Fibroblast of villous mesenchyme (primary cell): ENCODE data around the gene INTS2. TPM values are rescaled to one million over a fixed set of nuclear protein-coding genes. Genes with fewer than 3 reads are reported as not detected.
"Not testable (repeated sequence)": the region's sequence is repeated elsewhere in the genome, so short reads cannot be mapped to it uniquely, and the experiment has no call there.

Experiments used
- DNase-seq: peaks from one replicate; pipeline ENCODE4 v3.0.0-alpha.2; 2010; ENCODE audit warnings: low read depth
- H3K4me3 ChIP-seq: 2 replicates; pipeline ENCODE4 v1.5.1; 2011; ENCODE audit warnings: low read depth, mild to moderate bottlenecking, low read length
- total RNA-seq: library from RNA; depleted of rRNA; stranded (reverse); fragments of >200 nt; gene quantifications from 2 replicates; pipeline ENCODE4 v1.2.3, GENCODE V29; 2012
- TF ChIP-seq, protein P1 (sequence below): IDR thresholded peaks from 2 replicates; pipeline ENCODE4 v1.5.1; 2012; ENCODE audit warnings: low read depth, mild to moderate bottlenecking, low read length; ENCODE audit not compliant: insufficient read depth

INTS2 gene
- total RNA-seq, 1 donor: 17.7 TPM

DNA sequence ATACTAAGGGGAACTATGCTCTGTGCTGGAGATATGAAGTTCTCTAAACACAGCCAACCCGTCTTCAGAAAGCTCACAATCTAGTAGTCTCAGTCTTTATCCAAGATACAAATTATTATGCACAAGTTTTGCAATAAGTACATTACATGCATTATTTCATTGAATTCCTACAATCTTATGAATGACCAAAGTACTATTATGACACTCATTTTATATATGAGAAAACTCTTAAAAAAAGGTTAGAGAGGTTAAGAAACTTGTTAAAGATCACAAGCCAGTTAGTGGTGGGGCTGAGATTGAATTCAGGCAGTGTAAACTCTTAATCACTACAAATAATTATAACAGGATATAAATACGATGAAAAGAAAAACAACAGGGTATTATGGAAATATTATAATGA, 59.7 kb downstream of the INTS2 start:
- TF ChIP-seq, protein P1, sequence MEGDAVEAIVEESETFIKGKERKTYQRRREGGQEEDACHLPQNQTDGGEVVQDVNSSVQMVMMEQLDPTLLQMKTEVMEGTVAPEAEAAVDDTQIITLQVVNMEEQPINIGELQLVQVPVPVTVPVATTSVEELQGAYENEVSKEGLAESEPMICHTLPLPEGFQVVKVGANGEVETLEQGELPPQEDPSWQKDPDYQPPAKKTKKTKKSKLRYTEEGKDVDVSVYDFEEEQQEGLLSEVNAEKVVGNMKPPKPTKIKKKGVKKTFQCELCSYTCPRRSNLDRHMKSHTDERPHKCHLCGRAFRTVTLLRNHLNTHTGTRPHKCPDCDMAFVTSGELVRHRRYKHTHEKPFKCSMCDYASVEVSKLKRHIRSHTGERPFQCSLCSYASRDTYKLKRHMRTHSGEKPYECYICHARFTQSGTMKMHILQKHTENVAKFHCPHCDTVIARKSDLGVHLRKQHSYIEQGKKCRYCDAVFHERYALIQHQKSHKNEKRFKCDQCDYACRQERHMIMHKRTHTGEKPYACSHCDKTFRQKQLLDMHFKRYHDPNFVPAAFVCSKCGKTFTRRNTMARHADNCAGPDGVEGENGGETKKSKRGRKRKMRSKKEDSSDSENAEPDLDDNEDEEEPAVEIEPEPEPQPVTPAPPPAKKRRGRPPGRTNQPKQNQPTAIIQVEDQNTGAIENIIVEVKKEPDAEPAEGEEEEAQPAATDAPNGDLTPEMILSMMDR: no peak
- DNase-seq: no peak
- H3K4me3 ChIP-seq: no peak overlapping the region

DNA sequence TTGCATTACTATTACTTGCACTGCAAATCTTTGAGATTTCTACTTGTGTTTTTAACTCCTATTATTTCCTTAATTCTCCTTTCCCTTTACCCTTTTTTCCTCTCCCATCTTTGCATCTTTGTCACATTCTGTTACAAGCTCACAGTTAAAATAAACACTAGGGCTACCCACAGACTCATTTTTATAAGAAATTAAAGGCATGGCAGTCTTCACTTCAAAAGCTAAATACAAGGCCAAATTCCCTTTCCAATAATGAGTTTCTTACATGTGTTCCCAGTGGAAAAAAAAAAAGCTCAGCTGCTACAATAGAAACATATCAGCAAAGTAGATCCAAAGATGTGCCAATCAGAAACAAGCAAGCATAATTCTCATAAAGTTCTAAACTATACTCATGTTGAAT, 60.7 kb downstream of the INTS2 start:
- no peak for DNase-seq
- no peak overlapping the region for H3K4me3 ChIP-seq
- TF ChIP-seq, protein P1: no peak

DNA sequence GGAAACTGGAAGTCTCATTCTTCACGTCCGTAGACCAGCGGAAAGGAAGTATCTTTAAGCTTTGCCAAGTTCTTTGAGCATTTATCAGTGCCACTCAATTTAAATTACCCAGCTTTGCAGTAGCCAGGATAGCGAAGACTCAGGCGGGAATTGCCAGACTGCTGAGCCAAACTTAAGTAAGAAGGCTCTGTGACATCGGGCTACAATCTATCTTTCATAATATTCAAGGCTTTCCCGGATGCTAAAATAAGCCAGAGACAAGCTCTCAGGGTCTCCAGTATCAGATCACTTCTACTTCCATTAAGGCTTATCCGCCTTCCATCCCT, 64.0 kb downstream of the INTS2 start:
- DNase-seq: no peak
- H3K4me3 ChIP-seq: peak overlapping the region; percentile 72
- TF ChIP-seq, protein P1: no peak

DNA sequence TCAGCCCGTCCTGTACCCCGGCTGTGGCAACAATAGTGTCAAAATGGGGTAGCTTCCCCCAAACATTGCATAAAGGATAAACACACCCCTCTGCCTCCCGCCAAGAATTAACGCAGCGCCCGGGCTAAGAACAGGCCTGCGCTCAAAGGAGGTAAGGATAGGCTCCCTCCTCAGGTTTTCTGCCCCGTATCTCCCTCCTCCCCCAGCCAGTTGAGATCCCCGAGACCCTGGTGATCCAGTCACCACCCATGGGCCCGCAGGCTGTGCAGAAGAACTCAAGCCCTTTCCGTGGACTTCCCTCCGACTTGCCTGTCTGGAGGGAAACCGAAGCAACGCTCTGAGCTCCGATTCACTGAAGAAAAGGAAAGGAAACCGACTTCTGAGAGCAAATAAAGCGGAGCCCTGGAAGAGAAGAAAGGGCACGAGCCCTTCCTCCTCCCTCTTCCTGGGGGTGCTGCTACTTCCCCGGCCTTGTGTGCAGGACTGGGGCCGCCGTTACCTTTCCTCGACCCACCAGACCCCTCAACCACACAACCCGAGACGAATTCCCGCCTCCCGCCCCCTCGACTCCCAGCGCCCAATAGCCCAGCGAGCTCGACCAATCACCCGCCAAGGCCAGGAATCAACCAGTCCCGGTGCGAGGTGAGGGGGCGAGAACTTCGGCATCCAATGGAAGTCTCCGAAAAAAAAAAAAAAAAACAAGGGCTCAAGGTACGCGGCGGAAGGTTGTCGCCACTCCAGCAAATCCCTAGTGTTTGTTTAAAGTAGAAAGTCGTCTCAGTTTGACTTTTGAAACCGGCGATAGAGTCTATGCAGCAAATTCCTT, 64.6 kb downstream of the INTS2 start, which contains the start of gene BRIP1:
BRIP1 (minus strand) TSS at position 554 of the 826 bp plus-strand sequence. CDS start 1,989 bp downstream, outside the sequence.
- TF ChIP-seq, protein P1: no peak
- peak; percentile 94 for DNase-seq

DNA sequence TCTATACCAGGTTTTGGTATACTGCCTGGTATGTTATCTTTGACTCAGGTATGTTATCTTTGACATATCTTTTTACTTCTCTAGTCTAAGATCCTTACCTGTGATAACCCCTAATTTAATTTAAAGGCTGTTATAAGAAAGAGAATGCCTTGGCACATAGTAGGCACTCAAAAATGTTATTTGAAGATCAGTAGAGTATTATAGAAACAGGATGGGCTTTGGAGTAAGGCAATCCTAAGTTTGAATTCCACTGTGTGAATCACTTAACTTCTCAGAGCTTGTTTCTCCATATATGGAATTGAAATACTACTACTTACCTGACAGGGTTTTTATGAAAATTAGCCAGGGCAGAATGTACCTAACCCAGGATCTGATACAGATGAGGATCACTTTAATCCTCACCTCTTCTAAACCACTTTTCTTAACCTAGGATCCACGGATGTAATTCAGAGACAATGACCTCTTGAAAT, 65.6 kb downstream of the INTS2 start:
- peak overlapping the region; percentile 72 for H3K4me3 ChIP-seq
- TF ChIP-seq, protein P1: no peak
- DNase-seq: no peak

More for the DNA sequence above, 64.6 kb downstream of the INTS2 start, which contains the start of gene BRIP1:
- peak within 1 kb of the TSS; percentile 72 for H3K4me3 ChIP-seq

DNA sequence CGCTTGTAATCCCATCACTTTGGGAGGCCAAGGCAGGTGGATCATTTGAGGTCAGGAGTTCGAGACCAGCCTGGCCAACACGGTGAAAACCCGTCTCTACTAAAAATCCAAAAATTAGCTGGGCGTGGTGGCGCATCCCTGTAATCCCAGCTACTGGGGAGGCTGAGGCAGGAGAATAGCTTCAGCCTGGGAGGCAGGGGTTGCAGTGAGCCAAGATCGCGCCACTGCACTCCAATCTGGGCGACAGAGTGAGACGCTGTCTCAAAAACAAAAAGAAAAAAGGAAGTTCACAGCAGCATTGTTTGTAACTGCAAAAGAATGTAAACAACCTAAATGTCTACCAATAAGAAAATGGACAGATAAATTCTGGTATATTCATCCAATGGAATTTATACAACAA, 67.4 kb downstream of the INTS2 start:
- DNase-seq, H3K4me3 ChIP-seq: not testable (repeated sequence)

DNA sequence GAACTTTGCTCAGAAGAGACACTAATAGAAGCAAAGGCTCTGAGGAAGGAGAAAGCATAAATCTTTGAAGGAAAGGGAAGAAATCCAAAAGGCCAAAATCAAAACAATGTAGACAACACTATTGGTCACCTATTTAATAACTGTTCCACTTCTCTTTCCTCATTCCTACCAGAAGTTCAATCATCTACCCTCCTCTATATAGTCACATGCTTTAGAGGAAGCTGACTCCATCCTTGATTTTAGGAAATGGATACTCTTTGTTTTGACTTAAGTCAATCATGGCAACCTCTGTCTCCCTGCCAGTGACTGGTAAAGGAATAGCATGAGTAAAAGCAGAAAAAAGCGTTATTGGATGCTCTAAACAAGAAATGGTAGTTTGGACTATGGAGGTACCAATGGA, 71.7 kb downstream of the INTS2 start:
- TF ChIP-seq, protein P1: no peak
- no peak for DNase-seq
- no peak overlapping the region for H3K4me3 ChIP-seq
